ENCODE measurements around the gene PDX1.

DNA sequence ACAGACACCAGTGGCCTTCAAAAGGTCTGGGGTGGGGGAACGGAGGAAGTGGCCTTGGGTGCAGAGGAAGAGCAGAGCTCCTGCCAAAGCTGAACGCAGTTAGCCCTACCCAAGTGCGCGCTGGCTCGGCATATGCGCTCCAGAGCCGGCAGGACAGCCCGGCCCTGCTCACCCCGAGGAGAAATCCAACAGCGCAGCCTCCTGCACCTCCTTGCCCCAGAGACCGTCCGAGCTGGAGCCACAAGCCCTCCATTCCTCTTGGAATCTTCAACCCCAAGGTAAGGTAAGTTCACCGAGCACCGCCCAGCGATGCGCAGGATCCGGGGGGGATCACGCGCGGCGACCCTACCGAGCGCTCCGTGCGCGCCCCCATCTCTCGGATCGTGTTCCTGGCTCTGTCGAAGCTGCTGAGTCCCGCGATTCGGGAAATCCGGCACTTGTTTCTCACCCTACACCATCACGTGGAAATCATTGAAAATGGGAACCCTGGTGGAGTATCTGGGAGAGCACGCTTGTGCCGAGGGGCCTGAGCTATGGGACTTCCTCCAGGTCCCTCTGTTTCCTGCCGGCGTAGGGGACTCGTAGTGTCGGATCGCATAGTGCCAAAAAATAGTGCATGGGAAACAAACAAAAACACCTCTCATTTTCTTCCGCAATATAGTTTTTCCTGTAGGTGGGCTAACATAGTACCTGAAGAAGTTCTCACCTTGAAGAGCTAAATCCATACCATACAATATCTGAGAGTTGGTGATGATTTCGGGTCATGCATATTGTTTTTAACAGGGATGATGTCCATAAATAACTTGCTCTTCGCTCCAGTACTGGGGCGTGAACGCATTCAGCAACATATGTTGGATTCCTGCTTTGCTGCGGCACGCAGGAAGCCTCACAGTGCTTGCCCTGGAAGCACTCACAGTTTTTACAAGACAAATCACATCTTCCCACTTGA is 9.3 kb downstream of the PDX1 start:
- TF ChIP-seq CTCF (IDR thresholded peaks at IDR 0.05; ENCODE audit: low read length) (no peak), EZH2 (IDR thresholded peaks at IDR 0.05; ENCODE audit: borderline replicate concordance, low read length) (no peak)
